Activated naive CD8-positive, alpha-beta T cell treated with anti-CD3 and anti-CD28 coated beads for 36 hours (primary cell): ENCODE results near the gene TMEM120B. TPM values are rescaled to one million over a fixed set of nuclear protein-coding genes. Genes with fewer than 3 reads are reported as not detected.
A peak's percentile ranks its signal among the peaks of the same experiment; 100 is the strongest.
"Not testable (repeated sequence)": the region's sequence is repeated elsewhere in the genome, so short reads cannot be mapped to it uniquely, and the experiment has no call there.

Experiments
- DNase-seq: peaks from one replicate; pipeline ENCODE4 v3.0.0; 2021
- H3K27ac Mint-ChIP-seq: one replicate; pipeline ENCODE4 v1.8.0; 2022; ENCODE audit warnings: mild to moderate bottlenecking, moderate library complexity, mixed read lengths
- H3K27me3 Mint-ChIP-seq: one replicate; pipeline ENCODE4 v1.8.0; 2022; ENCODE audit warnings: mild to moderate bottlenecking, mixed read lengths
- H3K36me3 Mint-ChIP-seq: one replicate; pipeline ENCODE4 v1.8.0; 2021; ENCODE audit warnings: mild to moderate bottlenecking, mixed read lengths
- H3K4me1 Mint-ChIP-seq: one replicate; pipeline ENCODE4 v1.8.0; 2021; ENCODE audit warnings: mixed read lengths
- H3K4me3 Mint-ChIP-seq: one replicate; pipeline ENCODE4 v1.8.0; 2022; ENCODE audit warnings: mild to moderate bottlenecking, moderate library complexity, mixed read lengths
- H3K9me3 Mint-ChIP-seq: one replicate; pipeline ENCODE4 v1.8.0; 2022; ENCODE audit warnings: mixed read lengths
- total RNA-seq, 2 experiments: library from RNA; stranded (reverse); gene quantifications; one replicate each; pipeline ENCODE4 v1.2.3, GENCODE V29; 2021

The TMEM120B gene
- total RNA-seq, 2 experiments from 2014 or later = 14.5 to 15.2 TPM

- Mint-ChIP-seq H3K36me3 (peaks cover 53% of the 10 kb centered on the region), H3K27me3 (no peaks in the 10 kb centered on the region), H3K9me3 (no peaks in the 10 kb centered on the region), H3K27ac (peak overlapping the region; percentile 95), H3K4me1 (peaks cover 76% of the 10 kb centered on the region), H3K4me3 (peak overlapping the region; percentile 15)
- DNase-seq = no peak
Observed at GRCh38 chr12:121783766-121784165, 71.2 kb downstream of the TMEM120B start.

DNA sequence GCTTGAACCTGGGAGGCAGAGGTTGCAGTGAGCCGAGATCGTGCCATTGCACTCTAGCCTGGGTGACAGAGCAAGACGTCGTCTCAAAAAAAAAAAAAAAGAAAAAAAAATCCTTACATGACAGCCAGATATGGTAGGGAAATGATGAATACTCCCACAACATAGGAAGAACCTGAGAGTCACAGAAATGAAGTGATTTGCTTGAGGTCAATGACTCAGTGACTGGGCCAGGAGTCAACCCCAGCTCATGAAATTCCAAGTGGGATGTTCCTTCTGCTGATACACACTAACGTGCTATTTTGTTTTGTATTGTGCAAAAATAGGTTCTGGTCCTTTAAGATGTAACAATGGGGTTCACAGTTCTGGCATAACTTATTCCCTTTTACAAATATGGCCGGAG lies 71.9 kb downstream of the TMEM120B start:
- Mint-ChIP-seq H3K9me3 (no peaks in the 10 kb centered on the region), H3K36me3 (peaks cover 47% of the 10 kb centered on the region), H3K4me3 (peak overlapping the region; percentile 65), H3K27ac (peak overlapping the region; percentile 95), H3K4me1 (peaks cover 79% of the 10 kb centered on the region), H3K27me3 (no peaks in the 10 kb centered on the region)
- no peak for DNase-seq

GRCh38 chr12:121786440-121786825 lies 73.9 kb downstream of the TMEM120B start:
- no peaks in the 10 kb centered on the region for H3K9me3 Mint-ChIP-seq
- H3K27me3 Mint-ChIP-seq = no peaks in the 10 kb centered on the region
- peak overlapping the region; percentile 29 for H3K4me3 Mint-ChIP-seq
- peak overlapping the region; percentile 98 for H3K27ac Mint-ChIP-seq
- peaks cover 86% of the 10 kb centered on the region for H3K4me1 Mint-ChIP-seq
- DNase-seq = peak; percentile 45
- H3K36me3 Mint-ChIP-seq = peaks cover 60% of the 10 kb centered on the region

DNA sequence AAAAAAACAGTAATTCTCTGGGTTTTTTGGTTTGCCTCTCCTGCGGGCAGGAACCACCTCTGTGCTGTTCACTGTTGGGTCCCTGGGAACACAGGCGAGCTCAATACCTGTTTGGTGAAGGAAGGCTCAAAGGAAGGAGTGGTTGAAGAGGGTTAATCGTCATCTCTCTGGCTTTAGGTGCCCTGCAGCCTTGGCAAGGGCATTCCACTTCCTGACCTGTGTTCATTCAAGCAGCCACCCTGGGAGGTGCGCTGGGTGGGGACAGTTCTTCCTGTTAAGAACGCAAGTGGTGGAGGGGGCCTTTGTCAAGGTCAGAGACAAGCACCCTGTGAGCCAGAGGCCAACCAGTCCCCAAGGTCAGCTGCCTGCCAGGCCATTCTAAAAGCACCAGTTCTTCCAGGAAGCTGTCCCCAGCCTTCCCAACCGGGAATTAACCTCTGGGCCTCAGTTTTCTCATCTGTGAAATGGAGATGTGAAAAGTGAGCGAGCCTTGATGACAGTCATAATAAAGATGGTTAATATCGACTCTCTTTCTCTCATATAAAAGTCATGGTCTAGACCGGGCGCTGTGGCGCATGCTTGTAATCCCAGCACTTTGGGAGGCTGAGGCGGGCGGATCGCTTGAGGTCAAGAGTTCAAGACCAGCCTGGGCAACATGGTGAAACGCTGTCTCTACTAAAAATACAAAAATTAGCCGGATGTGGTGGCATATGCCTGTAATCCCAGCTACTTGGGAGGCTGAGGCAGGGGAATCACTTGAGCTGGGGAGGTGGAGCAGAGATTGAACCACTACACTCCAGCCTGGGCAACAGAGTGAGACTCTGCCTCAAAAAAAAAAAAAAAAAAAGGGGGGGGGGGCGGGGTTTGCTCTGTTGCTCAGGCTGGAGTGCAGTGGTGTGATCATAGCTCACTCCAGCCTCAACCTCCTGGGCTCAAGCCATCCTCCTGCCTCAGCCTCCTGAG lies 74.8 kb downstream of the TMEM120B start:
- Mint-ChIP-seq H3K4me3 (peak overlapping the region; percentile 83), H3K27me3 (no peaks in the 10 kb centered on the region), H3K36me3 (peaks cover 68% of the 10 kb centered on the region), H3K27ac (peak overlapping the region; percentile 98), H3K4me1 (peaks cover 83% of the 10 kb centered on the region), H3K9me3 (no peaks in the 10 kb centered on the region)
- DNase-seq = no peak

DNA sequence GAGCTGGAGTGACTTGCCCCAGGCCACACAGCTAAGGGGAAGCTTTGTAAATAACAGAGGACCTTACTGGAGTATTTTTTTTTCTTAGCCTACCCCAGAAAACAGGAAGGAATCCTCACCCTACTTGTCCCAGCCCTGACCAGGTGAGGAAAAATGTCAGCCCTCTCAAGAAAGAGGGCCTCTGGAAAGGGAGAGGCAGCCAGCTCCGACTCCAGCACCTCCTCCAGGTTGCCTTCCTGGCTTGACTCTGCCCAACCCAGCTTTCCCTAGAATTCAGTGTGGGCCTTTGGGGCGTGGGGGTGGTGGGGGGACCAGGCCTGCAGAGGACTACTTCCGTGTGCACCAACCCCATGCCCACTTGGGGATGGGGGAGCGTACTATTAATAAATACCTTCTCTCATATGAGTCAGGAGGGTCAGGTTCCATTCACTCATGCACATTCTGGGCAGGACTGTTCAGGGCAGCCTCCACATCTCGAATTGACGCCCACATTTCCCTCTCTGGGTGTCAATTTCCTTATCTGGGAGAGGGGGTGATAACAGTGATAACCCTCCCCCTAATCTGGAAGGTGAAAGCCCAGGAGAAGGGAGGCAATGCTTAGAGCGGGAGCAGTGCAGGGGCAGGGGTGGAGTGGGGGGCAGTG lies 75.7 kb downstream of the TMEM120B start:
- H3K4me1 Mint-ChIP-seq = peaks cover 79% of the 10 kb centered on the region
- DNase-seq = peak; percentile 49
- peak overlapping the region; percentile 98 for H3K27ac Mint-ChIP-seq
- H3K27me3 Mint-ChIP-seq = no peaks in the 10 kb centered on the region
- H3K4me3 Mint-ChIP-seq = peak overlapping the region; percentile 83
- H3K9me3 Mint-ChIP-seq = no peaks in the 10 kb centered on the region
- H3K36me3 Mint-ChIP-seq = peaks cover 68% of the 10 kb centered on the region

DNA sequence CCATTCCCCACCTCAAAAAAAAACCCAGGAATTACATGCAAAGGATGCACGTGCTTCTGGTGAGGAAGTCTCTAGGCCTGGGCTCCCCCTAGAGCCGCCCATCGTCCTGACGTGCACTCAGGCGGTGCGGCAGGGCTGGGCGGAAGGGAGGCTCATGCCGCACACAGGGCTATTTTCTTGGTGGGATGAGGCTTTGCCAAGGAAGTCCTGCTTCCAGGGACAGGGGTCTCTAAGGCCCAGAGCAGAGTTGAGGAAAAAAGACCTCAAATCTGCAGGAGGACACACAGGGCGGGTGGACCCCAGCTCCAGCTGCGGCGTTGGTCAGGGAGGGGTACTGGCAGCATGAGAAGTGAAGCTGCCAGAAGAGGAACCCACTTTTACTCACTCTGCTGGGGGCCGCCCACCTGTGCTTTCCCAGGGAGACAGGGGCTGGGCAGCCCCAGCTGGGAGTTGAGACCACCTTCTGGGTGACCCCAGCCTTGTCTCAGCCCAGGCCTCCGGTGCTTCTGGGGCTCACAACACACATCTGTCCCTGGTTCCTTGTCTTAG lies 76.8 kb downstream of the TMEM120B start:
- peaks cover 71% of the 10 kb centered on the region for H3K4me1 Mint-ChIP-seq
- peak overlapping the region; percentile 98 for H3K27ac Mint-ChIP-seq
- H3K4me3 Mint-ChIP-seq = peak overlapping the region; percentile 83
- H3K27me3 Mint-ChIP-seq = no peaks in the 10 kb centered on the region
- H3K36me3 Mint-ChIP-seq = peaks cover 61% of the 10 kb centered on the region
- no peaks in the 10 kb centered on the region for H3K9me3 Mint-ChIP-seq
- DNase-seq = peak; percentile 57

- peak overlapping the region; percentile 98 for H3K27ac Mint-ChIP-seq
- DNase-seq = peak; percentile 94
- no peaks in the 10 kb centered on the region for H3K9me3 Mint-ChIP-seq
- peaks cover 71% of the 10 kb centered on the region for H3K4me1 Mint-ChIP-seq
- peak overlapping the region; percentile 83 for H3K4me3 Mint-ChIP-seq
- H3K27me3 Mint-ChIP-seq = no peaks in the 10 kb centered on the region
- peaks cover 56% of the 10 kb centered on the region for H3K36me3 Mint-ChIP-seq
Observed at GRCh38 chr12:121789800-121790728, 77.5 kb downstream of the TMEM120B start.

DNA sequence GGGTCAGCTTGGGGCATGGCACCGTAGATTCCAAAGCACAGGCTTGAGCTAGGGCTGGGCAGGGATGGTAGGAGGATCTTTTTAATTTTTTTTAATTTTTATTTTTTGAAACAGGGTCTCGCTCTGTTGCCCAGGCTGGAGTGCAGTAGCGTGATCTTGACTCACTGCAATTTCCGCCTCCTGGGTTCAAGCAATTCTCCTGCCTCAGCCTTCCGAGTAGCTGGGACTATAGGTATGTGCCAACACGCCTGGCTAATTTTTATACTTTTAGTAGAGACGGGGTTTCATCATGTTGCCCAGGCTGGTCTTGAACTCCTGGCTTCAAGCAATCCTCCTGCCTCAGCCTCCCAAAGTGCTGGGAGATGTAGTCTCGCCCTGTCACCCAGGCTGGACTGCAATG lies 78.2 kb downstream of the TMEM120B start:
- Mint-ChIP-seq H3K4me1 (peaks cover 75% of the 10 kb centered on the region), H3K36me3 (peaks cover 54% of the 10 kb centered on the region), H3K4me3 (peak overlapping the region; percentile 96), H3K27ac (peak overlapping the region; percentile 98)
- not testable (repeated sequence) for H3K27me3 Mint-ChIP-seq, DNase-seq, H3K9me3 Mint-ChIP-seq

DNA sequence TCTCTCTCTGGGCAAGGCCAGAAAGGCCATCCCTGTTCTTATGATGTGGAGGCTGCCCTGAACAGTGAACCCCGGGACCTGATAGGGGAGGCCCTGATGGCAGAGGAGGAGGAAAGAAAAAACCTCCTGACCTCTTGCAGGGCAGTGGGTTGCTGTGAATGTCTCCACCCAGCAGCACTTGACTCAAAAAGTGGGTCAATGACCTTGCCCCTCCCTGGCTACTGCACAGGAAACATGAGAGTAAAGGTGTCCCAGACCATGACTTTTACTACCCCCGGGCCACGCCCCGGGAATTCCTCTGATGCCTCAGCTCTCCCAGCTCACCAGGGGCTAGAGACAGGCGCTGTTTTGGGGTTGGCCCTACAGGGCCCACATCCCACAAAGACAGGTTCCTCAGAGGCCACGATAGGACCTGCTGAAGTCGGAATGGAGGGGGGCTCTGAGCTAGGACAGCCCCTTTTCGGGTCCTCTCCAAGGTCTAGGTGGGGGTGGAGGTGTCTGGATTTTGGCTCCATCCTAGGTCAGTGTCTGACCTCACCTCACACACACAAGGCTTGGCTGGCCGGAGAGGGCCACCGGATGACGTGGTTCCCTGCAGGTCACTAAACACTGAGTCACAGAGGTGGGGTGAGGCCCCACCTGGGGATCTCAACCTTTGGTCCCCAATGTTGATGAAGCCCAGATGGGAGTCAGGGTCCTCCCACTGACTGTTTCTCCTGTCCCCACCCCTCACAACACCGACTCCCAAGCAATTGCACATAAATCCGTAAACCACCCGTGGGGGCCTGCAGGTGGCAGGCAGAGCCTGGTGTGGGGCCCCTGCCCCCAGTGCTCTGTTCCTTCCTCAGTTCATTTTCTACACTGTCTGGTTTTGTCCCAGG lies 79.4 kb downstream of the TMEM120B start:
- peaks cover 42% of the 10 kb centered on the region for H3K36me3 Mint-ChIP-seq
- peaks cover 63% of the 10 kb centered on the region for H3K4me1 Mint-ChIP-seq

GRCh38 chr12:121792607-121793439 lies 80.3 kb downstream of the TMEM120B start:
- peak; percentile 81 for DNase-seq
- Mint-ChIP-seq H3K27me3 (no peaks in the 10 kb centered on the region), H3K27ac (peak overlapping the region; percentile 98), H3K9me3 (no peaks in the 10 kb centered on the region), H3K4me1 (peaks cover 62% of the 10 kb centered on the region), H3K36me3 (peaks cover 35% of the 10 kb centered on the region), H3K4me3 (peak overlapping the region; percentile 96)

More for the DNA sequence above, 79.4 kb downstream of the TMEM120B start:
- Mint-ChIP-seq H3K4me3 (peak overlapping the region; percentile 96), H3K27me3 (no peaks in the 10 kb centered on the region), H3K9me3 (no peaks in the 10 kb centered on the region), H3K27ac (peak overlapping the region; percentile 98)
- peak; percentile 46 for DNase-seq

DNA sequence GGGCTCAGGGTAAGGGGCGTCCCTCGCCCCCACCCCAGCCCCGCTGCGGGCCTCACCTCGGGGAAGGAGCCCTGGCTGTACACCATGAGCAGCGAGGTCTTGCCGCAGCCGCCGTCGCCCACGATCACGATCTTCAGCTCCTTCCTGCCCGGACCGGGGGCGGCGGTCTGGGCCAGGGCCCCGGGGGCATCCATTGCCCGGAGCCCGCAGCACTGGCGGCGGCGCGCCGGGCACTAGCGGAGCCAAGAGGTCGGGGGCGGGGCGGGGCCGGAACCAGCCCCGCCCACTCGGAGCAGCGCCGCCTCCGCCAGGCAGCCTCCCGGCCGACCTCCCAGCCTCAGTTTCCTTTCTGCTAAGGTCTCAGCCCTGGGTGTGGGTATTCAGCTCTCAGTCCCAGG lies 80.9 kb downstream of the TMEM120B start, which contains the start of gene RHOF:
TSS of gene RHOF (minus strand) at position 249 of the 398 bp plus-strand sequence. CDS start at position 194, 55 bp downstream.
- Mint-ChIP-seq H3K4me1 (peaks cover 61% of the 10 kb centered on the region), H3K27ac (peak within 1 kb of the TSS; percentile 98), H3K4me3 (peak within 1 kb of the TSS; percentile 96), H3K27me3 (no peaks in the 10 kb centered on the region), H3K36me3 (peaks cover 33% of the 10 kb centered on the region), H3K9me3 (no peaks in the 10 kb centered on the region)
- no peak for DNase-seq

DNA sequence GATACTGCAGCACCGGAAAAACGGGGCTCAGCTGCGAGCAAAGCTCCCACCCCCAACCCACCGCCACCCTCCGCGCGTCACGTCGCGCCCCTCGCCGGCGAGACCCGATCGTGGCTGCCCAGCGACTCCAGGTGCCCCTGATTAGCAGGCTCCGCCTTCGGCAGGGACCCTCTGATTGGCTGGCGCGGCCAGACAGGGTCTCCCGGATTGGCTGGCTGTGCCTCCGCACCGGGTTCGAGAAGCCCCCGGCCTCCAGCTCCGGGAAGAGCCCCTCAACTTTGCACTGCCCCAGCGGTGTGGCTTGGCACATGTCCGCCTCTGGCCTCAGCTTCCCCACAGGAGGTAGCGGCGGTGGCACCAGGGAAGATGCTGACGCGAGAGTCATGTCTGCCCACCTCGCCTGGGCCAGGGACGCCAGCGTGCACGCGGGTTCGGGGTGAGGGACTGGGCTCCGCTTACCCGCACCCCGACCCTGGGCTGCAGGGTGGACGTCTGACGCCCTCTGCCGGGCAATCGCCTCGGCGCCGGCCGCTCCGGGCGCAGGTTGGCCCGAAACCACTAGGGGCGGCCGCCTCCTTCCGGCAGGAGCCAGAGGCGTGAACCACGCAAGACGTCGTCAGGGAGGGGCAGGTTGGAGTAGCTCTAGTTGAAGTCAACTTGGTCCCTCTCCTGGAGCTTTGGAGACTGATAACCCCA lies 81.4 kb downstream of the TMEM120B start:
- H3K27ac Mint-ChIP-seq = peak overlapping the region; percentile 92
- no peaks in the 10 kb centered on the region for H3K9me3 Mint-ChIP-seq

More for the DNA sequence above, 81.4 kb downstream of the TMEM120B start:
- peaks cover 61% of the 10 kb centered on the region for H3K4me1 Mint-ChIP-seq
- H3K4me3 Mint-ChIP-seq = peak overlapping the region; percentile 96
- peaks cover 34% of the 10 kb centered on the region for H3K36me3 Mint-ChIP-seq
- peak; percentile 98 for DNase-seq
- H3K27me3 Mint-ChIP-seq = no peaks in the 10 kb centered on the region
